Panc1 (cell line): ENCODE measurements around the gene AKAP6. TPM values are rescaled to one million over a fixed set of nuclear protein-coding genes. Genes with fewer than 3 reads are reported as not detected.

Experiments
- ATAC-seq: fragments of 200-7000 bp; cut with Tn5 transposase; 2 replicates; pipeline ENCODE4 v1.9.1; 2020; ENCODE audit warnings: mild to moderate bottlenecking, moderate library complexity
- BruUV-seq: library from RNA; stranded (reverse); fragments of 400-500 nt; replicated peaks from 2 replicates; lab custom pipeline; 2021; lab: Mats Ljungman, UMichigan
- CTCF ChIA-PET: fragments of 300-600 bp; sonication (Branson Sonifier 250); formaldehyde crosslinking; loops from one replicate; lab custom pipeline; 2022; ENCODE audit warnings: antibody characterized with exemption; lab: Charles Lee
- POLR2A ChIA-PET: fragments of 300-600 bp; sonication (Branson Sonifier 250); formaldehyde crosslinking; loops from one replicate; lab custom pipeline; 2022; ENCODE audit warnings: antibody characterized with exemption; lab: Charles Lee
- DNase-seq: peaks from one replicate; pipeline ENCODE4 v3.0.0-alpha.2; 2010; ENCODE audit warnings: low read depth, low spot score
- H3K27ac ChIP-seq: 2 replicates; pipeline ENCODE4 v1.5.1; 2011; ENCODE audit warnings: mild to moderate bottlenecking, low read length, inconsistent platforms
- H3K27me3 ChIP-seq: fragments of 200-500 bp; sonication (Bioruptor generic); 2 replicates; pipeline ENCODE4 v1.6.0; 2014; ENCODE audit warnings: low read length, inconsistent platforms; ENCODE audit not compliant: control insufficient read depth, insufficient read depth
- H3K36me3 ChIP-seq: fragments of 200-500 bp; sonication (Bioruptor generic); 2 replicates; pipeline ENCODE4 v1.5.1; 2014; ENCODE audit warnings: inconsistent platforms, mild to moderate bottlenecking, low read length, moderate library complexity; ENCODE audit not compliant: control insufficient read depth, insufficient read depth
- H3K4me1 ChIP-seq: 2 replicates; pipeline ENCODE4 v1.5.1; 2011; ENCODE audit warnings: inconsistent platforms, mild to moderate bottlenecking, low read length, moderate library complexity; ENCODE audit not compliant: control insufficient read depth, insufficient read depth
- H3K4me3 ChIP-seq, 2 experiments: 2 replicates each; pipeline ENCODE4 v1.5.1; 2011 to 2012; ENCODE audit warnings: low read depth in 2 of 2, low read length in 2 of 2, mild to moderate bottlenecking in 2 of 2, inconsistent platforms in 1 of 2, moderate library complexity in 1 of 2
- H3K9me3 ChIP-seq: fragments of 200-500 bp; sonication (Bioruptor generic); 2 replicates; pipeline ENCODE4 v1.5.1; 2014; ENCODE audit warnings: low read depth, mild to moderate bottlenecking, inconsistent platforms, low read length, moderate library complexity; ENCODE audit not compliant: control insufficient read depth, insufficient read depth
- CTCF ChIP-seq: fragments of 450-650 bp; IDR thresholded peaks from 2 replicates; pipeline ENCODE4 v1.5.1; 2017; ENCODE audit warnings: mild to moderate bottlenecking
- POLR2AphosphoS5 ChIP-seq: IDR thresholded peaks from 2 replicates; pipeline ENCODE4 v1.6.1; 2012; ENCODE audit warnings: mild to moderate bottlenecking, low read depth, low read length, moderate library complexity
- REST ChIP-seq, 2 experiments: IDR thresholded peaks; 2 replicates each; pipeline ENCODE4 v1.6.1; 2011 to 2012; ENCODE audit warnings: low read depth in 2 of 2, control low read depth in 1 of 2, low read length in 1 of 2, mild to moderate bottlenecking in 1 of 2, moderate library complexity in 1 of 2; ENCODE audit not compliant: insufficient read depth in 1 of 2
- SIN3A ChIP-seq: IDR thresholded peaks from 2 replicates; pipeline ENCODE4 v1.6.1; 2012; ENCODE audit warnings: low read depth, mild to moderate bottlenecking, low read length, moderate library complexity, borderline replicate concordance; ENCODE audit not compliant: insufficient read depth
- TCF7L2 ChIP-seq: IDR thresholded peaks from 2 replicates; pipeline ENCODE4 v1.6.1; 2011; ENCODE audit warnings: mild to moderate bottlenecking, low read depth, low read length, inconsistent platforms
- in situ Hi-C: cut with HindIII; loops from 2 replicates; pipeline ENCODE4 v1.10.0; 2016; ENCODE audit warnings: low sequenced_read_pairs, low pct_unique_long_range_greater_than_20kb
- intact Hi-C: fragments of 100-400 bp; cut with micrococcal nuclease; formaldehyde crosslinking; loops from one replicate; pipeline ENCODE4 v1.10.0; 2022; ENCODE audit not compliant: unreplicated experiment
- total RNA-seq: library from RNA; stranded (reverse); gene quantifications from one replicate; pipeline ENCODE4 v1.2.1, GENCODE V29; 2021; ENCODE audit not compliant: unreplicated experiment

Gene AKAP6
- total RNA-seq, 1 experiment from 2014 or later = 0.82 TPM

- no peak for ATAC-seq
- BruUV-seq = no TSS peak
- no peaks in the 10 kb centered on the region for H3K27me3 ChIP-seq
- POLR2A ChIA-PET = no interaction called here
- H3K27ac ChIP-seq = no peak overlapping the region
- TF ChIP-seq CTCF (no peak), TCF7L2 (no peak), REST (IDR thresholded peaks at IDR 0.05; ENCODE audit: insufficient read depth in 1 of 2, low read depth in 2 of 2, low read length in 1 of 2) (no peak), POLR2AphosphoS5 (no peak), SIN3A (no peak)
- CTCF ChIA-PET = no interaction called here
- DNase-seq = no peak
- in situ Hi-C loops (no loop called here), intact Hi-C loops (no loop called here)
- no peaks in the 10 kb centered on the region for H3K9me3 ChIP-seq
- H3K4me3 ChIP-seq = no peak overlapping the region
- H3K36me3 ChIP-seq = no peaks in the 10 kb centered on the region
- H3K4me1 ChIP-seq = no peaks in the 10 kb centered on the region
Measured at GRCh38 chr14:32374155-32374554, 45.1 kb downstream of the AKAP6 start.

GRCh38 chr14:32375663-32376062 is 46.6 kb downstream of the AKAP6 start:
- H3K27me3 ChIP-seq = no peaks in the 10 kb centered on the region
- TF ChIP-seq TCF7L2 (no peak), REST (IDR thresholded peaks at IDR 0.05; ENCODE audit: insufficient read depth in 1 of 2, low read depth in 2 of 2, low read length in 1 of 2) (no peak), POLR2AphosphoS5 (no peak), CTCF (no peak), SIN3A (no peak)
- intact Hi-C loops = no loop called here
- ATAC-seq = no peak
- no peak overlapping the region for H3K27ac ChIP-seq
- POLR2A ChIA-PET = no interaction called here
- in situ Hi-C loops = no loop called here
- BruUV-seq = no TSS peak
- no peak overlapping the region for H3K4me3 ChIP-seq
- no peaks in the 10 kb centered on the region for H3K36me3 ChIP-seq
- no peaks in the 10 kb centered on the region for H3K9me3 ChIP-seq
- no peaks in the 10 kb centered on the region for H3K4me1 ChIP-seq
- DNase-seq = no peak
- CTCF ChIA-PET = no interaction called here
